ENCODE results near the gene VDAC2. TPM values are rescaled to one million over a fixed set of nuclear protein-coding genes. Genes with fewer than 3 reads are reported as not detected.
A peak's percentile ranks its signal among the peaks of the same experiment; 100 is the strongest.

Gene VDAC2
- total RNA-seq, result 100 to 1,000 TPM; 255 to 442 (median 268) TPM

DNA sequence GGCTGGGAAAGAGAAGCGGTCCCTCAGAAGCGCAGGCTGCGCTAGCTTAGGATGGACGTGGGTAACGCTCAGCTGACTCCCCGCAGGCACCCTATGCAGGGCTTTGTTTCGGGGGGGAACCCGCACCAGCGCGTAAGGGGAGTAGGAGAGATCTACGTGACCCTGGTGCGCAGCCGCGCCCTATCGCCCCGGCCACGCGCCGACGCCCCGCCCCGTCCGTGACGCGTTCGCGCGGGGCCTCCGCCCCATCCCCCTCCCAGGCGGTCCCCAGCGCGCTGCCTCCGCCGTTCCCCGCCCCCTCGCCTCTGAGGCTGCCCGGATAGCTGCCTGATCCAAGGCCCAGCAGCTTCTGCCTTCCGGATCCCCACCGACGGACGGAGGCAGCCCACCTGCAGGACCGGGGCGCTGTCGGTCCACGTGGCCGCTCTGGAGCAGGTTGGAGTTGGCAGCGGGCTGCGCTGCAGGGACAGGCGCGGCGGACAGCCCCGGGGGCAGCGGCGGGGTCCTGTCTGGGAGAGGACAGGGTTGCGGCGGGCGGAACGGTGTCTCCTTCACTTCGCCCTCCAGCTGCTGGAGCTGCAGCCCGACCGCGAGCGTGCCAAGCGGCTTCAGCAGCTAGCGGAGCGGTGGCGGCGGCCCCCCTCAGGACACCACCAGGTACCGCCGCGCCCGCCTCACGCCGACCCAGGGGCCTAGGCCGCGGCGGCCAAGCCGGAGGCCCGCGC lies at the start of gene VDAC2:
VDAC2 (plus strand) TSS at position 515 of the 725 bp plus-strand sequence. CDS start 363 bp downstream, outside the sequence.
- Histone ChIP-seq H3K9me3 (no peaks in the 10 kb centered on the region), H3K27ac (peak within 1 kb of the TSS; percentile 98 to 100 (median 99)), H3K4me1 (peaks cover 34 to 55% of the 10 kb centered on the region in 2 donors), H3K36me3 (peaks cover 0 to 33% of the 10 kb centered on the region in 2 donors), H3K4me3 (peak within 1 kb of the TSS; percentile 83 to 98 (median 93)), H3K27me3 (no peaks in the 10 kb centered on the region)
- intact Hi-C loops (cut with DNase I; ENCODE audit: low total_unique reads) (loop anchor here (1.0 to 2.0 kb wide), 3 partner anchors 14 to 99 kb away; partner anchors contain the start of gene SAMD8), in situ Hi-C loops (cut with MboI; ENCODE audit: low sequenced_read_pairs in 4 of 4) (no loop called here)
- ATAC-seq (peak; percentile 85), DNase-seq (peak; percentile 84 to 92)
- TF ChIP-seq CTCF (IDR thresholded peaks at IDR 0.05 in 4 of 5, conservative IDR thresholded peaks at IDR 0.05 in 1 of 5) (peak in 2 of 5 experiments; percentile 27 to 43), POLR2A (IDR thresholded peaks at IDR 0.05) (peak; percentile 95)

- peaks cover 26 to 32% of the 10 kb centered on the region in 2 donors for H3K4me1 ChIP-seq
- H3K27ac ChIP-seq, result peak overlapping the region in 3 of 4 donors; percentile 2 to 80 (median 20)
- no peaks in the 10 kb centered on the region for H3K9me3 ChIP-seq
- intact Hi-C loops (cut with DNase I; ENCODE audit: low total_unique reads), result no loop called here
- peaks cover 0 to 6% of the 10 kb centered on the region in 2 donors for H3K36me3 ChIP-seq
- DNase-seq (no peak), ATAC-seq (no peak)
- H3K27me3 ChIP-seq, result no peaks in the 10 kb centered on the region
- H3K4me3 ChIP-seq, result no peak overlapping the region
- in situ Hi-C loops (cut with MboI; ENCODE audit: low sequenced_read_pairs in 4 of 4), result no loop called here
- TF ChIP-seq CTCF (IDR thresholded peaks at IDR 0.05 in 4 of 5, conservative IDR thresholded peaks at IDR 0.05 in 1 of 5) (no peak), POLR2A (IDR thresholded peaks at IDR 0.05) (no peak)
Measured at GRCh38 chr10:75165684-75166622, 44.6 kb upstream of the VDAC2 start.

DNA sequence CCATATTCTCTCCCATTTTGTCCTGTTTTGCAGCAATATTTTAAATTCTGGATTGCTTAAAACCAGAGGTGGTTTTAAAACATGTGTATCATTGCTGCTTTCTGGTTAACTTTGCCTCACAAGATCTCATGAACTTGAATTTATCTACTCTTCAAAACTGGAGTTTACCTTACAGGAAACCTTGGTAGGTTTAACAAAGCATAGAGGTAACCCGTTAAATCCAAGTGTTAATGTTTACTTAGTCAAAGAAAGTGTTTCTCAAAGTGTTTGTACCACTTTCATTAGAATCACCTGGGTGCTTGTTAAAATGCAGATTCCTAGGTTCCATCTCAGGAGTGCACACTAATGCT lies 44.0 kb upstream of the VDAC2 start:
- peak overlapping the region in 3 of 4 donors; percentile 2 to 80 (median 20) for H3K27ac ChIP-seq
- in situ Hi-C loops (cut with MboI; ENCODE audit: low sequenced_read_pairs in 4 of 4), result no loop called here

GRCh38 chr10:75168275-75168674 lies 42.3 kb upstream of the VDAC2 start:
- in situ Hi-C loops (cut with MboI; ENCODE audit: low sequenced_read_pairs in 4 of 4), result no loop called here
- intact Hi-C loops (cut with DNase I; ENCODE audit: low total_unique reads), result no loop called here
- peak overlapping the region; percentile 28 to 80 (median 56) for H3K27ac ChIP-seq

More for the DNA sequence above, 44.0 kb upstream of the VDAC2 start:
- Histone ChIP-seq H3K27me3 (no peaks in the 10 kb centered on the region), H3K36me3 (peaks cover 0 to 6% of the 10 kb centered on the region in 2 donors), H3K9me3 (no peaks in the 10 kb centered on the region), H3K4me1 (peaks cover 26 to 32% of the 10 kb centered on the region in 2 donors), H3K4me3 (no peak overlapping the region)
- DNase-seq (no peak), ATAC-seq (no peak)
- TF ChIP-seq CTCF (IDR thresholded peaks at IDR 0.05 in 4 of 5, conservative IDR thresholded peaks at IDR 0.05 in 1 of 5), result no peak
- TF ChIP-seq POLR2A (IDR thresholded peaks at IDR 0.05), result no peak
- intact Hi-C loops (cut with DNase I; ENCODE audit: low total_unique reads), result no loop called here

More at GRCh38 chr10:75168275-75168674, 42.3 kb upstream of the VDAC2 start:
- TF ChIP-seq POLR2A (IDR thresholded peaks at IDR 0.05), result no peak
- TF ChIP-seq CTCF (IDR thresholded peaks at IDR 0.05 in 4 of 5, conservative IDR thresholded peaks at IDR 0.05 in 1 of 5), result no peak
- H3K4me3 ChIP-seq, result no peak overlapping the region
- no peaks in the 10 kb centered on the region for H3K9me3 ChIP-seq
- peaks cover 22 to 32% of the 10 kb centered on the region in 2 donors for H3K4me1 ChIP-seq
- DNase-seq (no peak), ATAC-seq (no peak)
- peaks cover 0 to 6% of the 10 kb centered on the region in 2 donors for H3K36me3 ChIP-seq
- no peaks in the 10 kb centered on the region for H3K27me3 ChIP-seq
